H1 (cell line): Measurements from ENCODE around the gene ADAMTS1. TPM values are rescaled to one million over a fixed set of nuclear protein-coding genes. Genes with fewer than 3 reads are reported as not detected.

Source experiments
- CTCF ChIA-PET: fragments of 300-600 bp; sonication (Branson Sonifier 250); formaldehyde crosslinking; loops from one replicate; lab custom pipeline; 2021; ENCODE audit not compliant: partially characterized antibody; lab: Charles Lee
- POLR2A ChIA-PET: fragments of 300-600 bp; sonication (Branson Sonifier 250); formaldehyde crosslinking; loops from one replicate; lab custom pipeline; 2021; ENCODE audit warnings: inconsistent platforms; ENCODE audit not compliant: partially characterized antibody; lab: Charles Lee
- DNase-seq, 2 experiments: peaks; one replicate each; pipeline versions ENCODE4 v3.0.0 to v3.0.0-alpha.2; 2010 to 2022; ENCODE audit warnings: low spot score in 2 of 2, low read depth in 1 of 2, mixed read lengths in 1 of 2
- FAIRE-seq: peaks from 2 replicates; lab custom pipeline; 2011; peaks lifted over from hg19 to GRCh38; lab: Jason Lieb, UNC
- H2AFZ ChIP-seq: 2 replicates; pipeline ENCODE4 v1.8.1; 2012; ENCODE audit warnings: low read length, inconsistent platforms
- H2AK5ac ChIP-seq: 2 replicates; pipeline ENCODE4 v1.6.1; 2013; ENCODE audit warnings: low read depth, low read length
- H2BK120ac ChIP-seq: replicated peaks from 2 replicates; pipeline ENCODE3; 2013; ENCODE audit warnings: low read depth, low read length, inconsistent platforms
- H2BK12ac ChIP-seq: 2 replicates; pipeline ENCODE4 v1.6.1; 2013; ENCODE audit warnings: low read depth, low read length
- H2BK15ac ChIP-seq: 2 replicates; pipeline ENCODE4 v1.6.1; 2013; ENCODE audit warnings: low read length
- H2BK20ac ChIP-seq: 2 replicates; pipeline ENCODE4 v1.6.1; 2013; ENCODE audit warnings: low read length
- H2BK5ac ChIP-seq: 2 replicates; pipeline ENCODE4 v1.6.1; 2013; ENCODE audit warnings: low read depth, low read length
- H3K14ac ChIP-seq: 2 replicates; pipeline ENCODE4 v1.6.1; 2013; ENCODE audit warnings: inconsistent platforms; ENCODE audit not compliant: insufficient read length
- H3K18ac ChIP-seq: 2 replicates; pipeline ENCODE4 v1.6.1; 2013; ENCODE audit warnings: low read length; ENCODE audit errors: extremely low read depth
- H3K23ac ChIP-seq: 2 replicates; pipeline ENCODE4 v1.6.1; 2013; ENCODE audit warnings: inconsistent platforms; ENCODE audit not compliant: insufficient read length
- H3K23me2 ChIP-seq: 2 replicates; pipeline ENCODE4 v1.6.1; 2013; ENCODE audit warnings: low read depth, low read length
- H3K27ac ChIP-seq: 2 replicates; pipeline ENCODE4 v1.6.1; 2011; ENCODE audit warnings: low read depth, low read length, inconsistent platforms
- H3K27me3 ChIP-seq, 4 experiments: replicated peaks in 1 of 4; 1 replicate in 1 of 4; 2 replicates in 3 of 4; pipeline versions ENCODE4 v1.6.1 to v1.8.1; 2011 to 2013; ENCODE audit warnings: low read length in 3 of 4, mild to moderate bottlenecking in 3 of 4, inconsistent platforms in 2 of 4, mixed read lengths in 2 of 4, moderate library complexity in 1 of 4; ENCODE audit not compliant: control insufficient read depth in 3 of 4, insufficient read depth in 3 of 4; ENCODE audit errors: extremely low read depth in 1 of 4
- H3K36me3 ChIP-seq, 4 experiments: 2 replicates each; pipeline versions ENCODE4 v1.6.1 to v1.8.1; 2011 to 2013; ENCODE audit warnings: mild to moderate bottlenecking in 4 of 4, low read length in 3 of 4, moderate library complexity in 2 of 4, control low read depth in 1 of 4, inconsistent platforms in 1 of 4; ENCODE audit not compliant: insufficient read depth in 4 of 4, control insufficient read depth in 2 of 4
- H3K4ac ChIP-seq: replicated peaks from 2 replicates; pipeline ENCODE3; 2013; ENCODE audit warnings: low read length, low read depth, mixed read lengths, inconsistent platforms; ENCODE audit not compliant: insufficient read length
- H3K4me1 ChIP-seq, 4 experiments: replicated peaks in 1 of 4; 1 replicate in 1 of 4; 2 replicates in 3 of 4; pipeline versions ENCODE4 v1.6.1 to v1.8.1; 2011 to 2013; ENCODE audit warnings: low read length in 3 of 4, inconsistent platforms in 2 of 4, mixed read lengths in 1 of 4; ENCODE audit not compliant: insufficient read depth in 4 of 4, control insufficient read depth in 3 of 4
- H3K4me2 ChIP-seq, 2 experiments: 2 replicates each; pipeline versions ENCODE4 v1.6.1 to v1.8.1; 2011 to 2013; ENCODE audit warnings: low read depth in 2 of 2, low read length in 2 of 2, control low read depth in 1 of 2, inconsistent platforms in 1 of 2, mild to moderate bottlenecking in 1 of 2; ENCODE audit not compliant: insufficient read depth in 1 of 2
- H3K4me3 ChIP-seq, 4 experiments: fragments of 200-600, 300-600 bp in 1 of 4; sonication (generic), shearing (Covaris generic), sonication (Bioruptor Twin) in 1 of 4; 2 replicates each; pipeline versions ENCODE4 v1.5.1 to v1.8.1; 2011 to 2016; ENCODE audit warnings: low read length in 4 of 4, low read depth in 3 of 4, control low read depth in 2 of 4, inconsistent platforms in 2 of 4, mild to moderate bottlenecking in 2 of 4, mixed read lengths in 1 of 4, moderate library complexity in 1 of 4; ENCODE audit not compliant: insufficient read depth in 2 of 4; ENCODE audit errors: extremely low read depth in 1 of 4
- H3K56ac ChIP-seq: replicated peaks from 2 replicates; pipeline ENCODE3; 2013; ENCODE audit warnings: low read depth, mild to moderate bottlenecking, mixed read lengths, low read length, inconsistent platforms; ENCODE audit not compliant: insufficient read length
- H3K79me1 ChIP-seq: 2 replicates; pipeline ENCODE4 v1.6.1; 2013; ENCODE audit warnings: low read depth, low read length, control low read depth
- H3K79me2 ChIP-seq, 2 experiments: 2 replicates each; pipeline versions ENCODE4 v1.6.1 to v1.8.1; 2012 to 2013; ENCODE audit warnings: low read length in 2 of 2, mild to moderate bottlenecking in 2 of 2, inconsistent platforms in 1 of 2; ENCODE audit not compliant: insufficient read depth in 2 of 2, control insufficient read depth in 1 of 2
- H3K9ac ChIP-seq, 4 experiments: replicated peaks in 1 of 4; 1 replicate in 1 of 4; 2 replicates in 3 of 4; pipeline versions ENCODE4 v1.6.1 to v1.8.1; 2011 to 2013; ENCODE audit warnings: low read depth in 3 of 4, low read length in 3 of 4, control low read depth in 2 of 4, mild to moderate bottlenecking in 2 of 4, moderate library complexity in 2 of 4, inconsistent platforms in 1 of 4; ENCODE audit errors: extremely low read depth in 1 of 4
- H3K9me3 ChIP-seq, 2 experiments: 2 replicates each; pipeline versions ENCODE4 v1.6.1 to v1.8.1; 2012 to 2013; ENCODE audit warnings: mild to moderate bottlenecking in 2 of 2, moderate library complexity in 2 of 2, control low read depth in 1 of 2, inconsistent platforms in 1 of 2, low read depth in 1 of 2, low read length in 1 of 2, mixed read lengths in 1 of 2; ENCODE audit not compliant: insufficient read depth in 2 of 2
- H4K20me1 ChIP-seq, 2 experiments: replicated peaks in 1 of 2; 2 replicates each; pipeline versions ENCODE3 to v1.8.1; 2011 to 2013; ENCODE audit warnings: inconsistent platforms in 2 of 2, low read length in 2 of 2, mild to moderate bottlenecking in 1 of 2; ENCODE audit not compliant: insufficient read depth in 2 of 2, control insufficient read depth in 1 of 2
- H4K5ac ChIP-seq: 2 replicates; pipeline ENCODE4 v1.6.1; 2013; ENCODE audit warnings: low read length, low read depth, mixed read lengths, inconsistent platforms; ENCODE audit not compliant: insufficient read length
- H4K8ac ChIP-seq: 2 replicates; pipeline ENCODE4 v1.8.0; 2013; ENCODE audit warnings: mild to moderate bottlenecking, moderate library complexity, low read length, inconsistent platforms; ENCODE audit not compliant: insufficient read depth; ENCODE audit errors: extremely low read depth
- H4K91ac ChIP-seq: replicated peaks from 2 replicates; pipeline ENCODE3; 2013; ENCODE audit warnings: low read length, mixed read lengths, inconsistent platforms; ENCODE audit not compliant: insufficient read length
- EGR1 ChIP-seq: IDR thresholded peaks from 2 replicates; pipeline ENCODE4 v1.6.1; 2011; ENCODE audit warnings: low read depth, low read length, borderline replicate concordance
- JUN ChIP-seq: IDR thresholded peaks from 2 replicates; pipeline ENCODE4 v1.6.1; 2011; ENCODE audit warnings: low read depth, mild to moderate bottlenecking, improper control_type of control experiment, low read length
- WGBS, 2 experiments: shearing (Covaris generic) in 1 of 2; methylation state at CpG; one replicate each; pipeline versions ENCODE4 v1.1.6 to v1.1.7; 2013 to 2015; ENCODE audit warnings: low lambda C conversion rate in 2 of 2, mixed read lengths in 2 of 2, inconsistent platforms in 1 of 2, low coverage in 1 of 2, missing lambda C conversion rate in 1 of 2; ENCODE audit not compliant: insufficient replicate concordance in 2 of 2, insufficient coverage in 1 of 2, insufficient read length in 1 of 2; ENCODE audit errors: extremely low coverage in 1 of 2, missing lambda C conversion rate in 1 of 2; 5-methylcytosine and 5-hydroxymethylcytosine counted together
- polyA plus RNA-seq, 7 experiments: library from polyadenylated mRNA; depleted of rRNA in 3 of 7; stranded (reverse) in 5 of 7; unstranded in 2 of 7; fragments of >200 nt in 5 of 7; fragments of 200-250 nt in 2 of 7; gene quantifications; 1 replicate in 5 of 7; 2 replicates in 1 of 7; 4 replicates in 1 of 7; pipeline versions ENCODE4 v1.2.1 to v1.2.3, GENCODE V29; 2011 to 2013; ENCODE audit warnings: missing spikeins in 2 of 7, mixed read lengths in 2 of 7
- total RNA-seq: library from RNA; stranded (reverse); fragmentation: NEBNext Ultra II Directional; extraction: Animal tissue kit (Norgen Biotek cat#: 25700); gene quantifications from 2 replicates; pipeline ENCODE4 v1.2.1, GENCODE V29; 2021

ADAMTS1 gene
- total and polyA plus RNA-seq, 2 of the 8 experiments (the other 6 are each of a cell fraction or from before 2014, with no cell fraction given), result 10.7 to 22.4 TPM

GRCh38 chr21:26836528-26836927 is 8.7 kb downstream of the ADAMTS1 start:
- Histone ChIP-seq H4K5ac (no peak overlapping the region), H2BK120ac (no peak overlapping the region), H3K36me3 (peaks cover 18 to 47% (median 36%) of the 10 kb centered on the region in 4 experiments), H3K79me2 (no peaks in the 10 kb centered on the region), H3K27ac (no peak overlapping the region), H3K4ac (no peak overlapping the region), H3K4me1 (no peaks in the 10 kb centered on the region), H3K23ac (no peak overlapping the region), H2BK15ac (no peak overlapping the region), H3K18ac (no peak overlapping the region), H4K91ac (no peak overlapping the region), H3K14ac (no peak overlapping the region), H3K56ac (no peak overlapping the region), H2BK20ac (no peak overlapping the region), H3K23me2 (no peaks in the 10 kb centered on the region), H4K20me1 (no peaks in the 10 kb centered on the region), H3K9ac (no peak overlapping the region), H2BK12ac (no peak overlapping the region), H2AFZ (no peak overlapping the region), H2AK5ac (no peak overlapping the region), H4K8ac (no peak overlapping the region), H3K4me2 (no peak overlapping the region), H3K27me3 (no peaks in the 10 kb centered on the region), H2BK5ac (no peak overlapping the region), H3K79me1 (peaks cover 2% of the 10 kb centered on the region; the same call in 1 of the 2 replicates), H3K9me3 (no peaks in the 10 kb centered on the region), H3K4me3 (no peak overlapping the region)
- TF ChIP-seq JUN (no peak), EGR1 (no peak)
- POLR2A ChIA-PET, result interaction anchor here (0.7 kb wide), 1 partner anchor 1923 kb away, joined by 3 read pairs; no protein-coding TSS in a partner anchor
- no peak for FAIRE-seq
- WGBS, 2 experiments, result 94% methylated on average over 3 of the region's 3 CpGs; no CpG with 5 or more reads in 1 of the 2 experiments
- DNase-seq, result no peak
- CTCF ChIA-PET, result no interaction called here
